ENCODE results near the gene PRIMA1. TPM values are rescaled to one million over a fixed set of nuclear protein-coding genes. Genes with fewer than 3 reads are reported as not detected.

PRIMA1 gene, protein sequence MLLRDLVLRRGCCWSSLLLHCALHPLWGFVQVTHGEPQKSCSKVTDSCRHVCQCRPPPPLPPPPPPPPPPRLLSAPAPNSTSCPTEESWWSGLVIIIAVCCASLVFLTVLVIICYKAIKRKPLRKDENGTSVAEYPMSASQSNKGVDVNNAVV
- total RNA-seq, result not detected in 2 replicates

DNA sequence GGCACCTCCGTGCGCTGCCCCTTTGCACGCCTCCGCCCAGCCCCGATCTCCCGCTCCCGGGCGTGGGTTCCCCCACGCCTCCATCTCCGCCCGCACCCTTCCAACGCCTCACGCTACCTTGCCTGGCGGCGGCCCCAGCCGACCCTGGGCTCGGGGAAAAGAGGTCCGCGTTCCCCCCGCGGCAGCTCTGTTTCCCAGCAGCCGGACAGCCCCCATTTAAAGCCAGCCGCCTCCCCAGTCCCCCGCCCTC is at the start of gene PRIMA1:
TSS of gene PRIMA1 (minus strand) at position 193 of the 250 bp plus-strand sequence. CDS start 767 bp downstream, outside the sequence.

Other genes with a start within 250 kb of the PRIMA1 start
- gene FAM181A, start 138.9 kb upstream of the PRIMA1 start, total RNA-seq, result not detected in 2 replicates
- not detected in 2 replicates for gene ASB2, start 188.1 kb upstream of the PRIMA1 start, total RNA-seq
- gene CCDC197, start 208.8 kb upstream of the PRIMA1 start, total RNA-seq, result not detected in 2 replicates
- gene OTUB2, start 237.9 kb upstream of the PRIMA1 start, total RNA-seq, result 1.6 and 2.3 TPM in 2 replicates